Hematopoietic multipotent progenitor cell treated with erythropoietin and hydrocortisone succinate and interleukin-3 and kit ligand, for 6 days (in vitro differentiated cells): Measurements from ENCODE around the gene AFDN.

Source experiments
- DNase-seq: peaks from one replicate; pipeline ENCODE4 v3.0.0-alpha.2; 2015

The AFDN gene

DNA sequence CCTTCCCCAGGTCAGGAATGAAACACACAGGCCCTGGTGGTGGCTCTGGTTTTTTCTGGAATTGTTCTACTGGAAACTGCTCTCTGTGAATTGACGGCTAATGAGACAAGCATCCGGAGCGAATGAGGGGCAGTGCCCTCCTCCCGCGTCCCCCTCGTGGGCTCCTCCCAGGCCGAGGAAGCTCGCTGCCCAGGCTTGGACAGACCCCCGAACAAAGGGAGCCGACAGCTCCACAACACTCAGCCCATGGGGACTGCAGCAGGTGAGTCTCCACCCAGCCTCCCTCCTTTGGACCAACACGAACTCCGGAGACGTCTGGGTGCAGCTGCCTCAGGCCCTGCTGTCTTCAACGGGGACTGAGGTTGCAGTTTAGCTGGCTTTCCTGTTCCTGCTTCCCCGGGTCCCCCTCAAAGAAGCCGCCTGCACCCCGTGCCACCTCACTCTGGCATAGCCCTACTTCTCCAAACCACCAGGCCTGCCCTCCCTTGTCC, 31.3 kb upstream of the AFDN start:
- DNase-seq: no peak

DNA sequence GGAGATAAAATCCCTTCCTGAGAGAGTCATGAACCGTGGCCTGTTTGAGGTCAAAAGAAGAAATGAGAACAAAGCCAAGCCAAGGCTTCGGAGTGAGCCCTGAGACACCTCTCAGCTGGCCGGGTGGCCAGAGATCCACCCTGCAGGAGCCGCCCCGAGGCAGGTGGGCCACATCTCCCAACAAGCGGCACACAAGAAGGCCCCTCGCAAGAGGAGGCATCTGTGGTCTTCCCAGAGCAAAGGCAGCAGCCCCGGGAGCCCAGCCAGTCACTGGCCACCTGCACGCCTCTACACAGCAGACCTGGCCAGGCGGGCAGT, 30.9 kb upstream of the AFDN start:
- no peak for DNase-seq

DNA sequence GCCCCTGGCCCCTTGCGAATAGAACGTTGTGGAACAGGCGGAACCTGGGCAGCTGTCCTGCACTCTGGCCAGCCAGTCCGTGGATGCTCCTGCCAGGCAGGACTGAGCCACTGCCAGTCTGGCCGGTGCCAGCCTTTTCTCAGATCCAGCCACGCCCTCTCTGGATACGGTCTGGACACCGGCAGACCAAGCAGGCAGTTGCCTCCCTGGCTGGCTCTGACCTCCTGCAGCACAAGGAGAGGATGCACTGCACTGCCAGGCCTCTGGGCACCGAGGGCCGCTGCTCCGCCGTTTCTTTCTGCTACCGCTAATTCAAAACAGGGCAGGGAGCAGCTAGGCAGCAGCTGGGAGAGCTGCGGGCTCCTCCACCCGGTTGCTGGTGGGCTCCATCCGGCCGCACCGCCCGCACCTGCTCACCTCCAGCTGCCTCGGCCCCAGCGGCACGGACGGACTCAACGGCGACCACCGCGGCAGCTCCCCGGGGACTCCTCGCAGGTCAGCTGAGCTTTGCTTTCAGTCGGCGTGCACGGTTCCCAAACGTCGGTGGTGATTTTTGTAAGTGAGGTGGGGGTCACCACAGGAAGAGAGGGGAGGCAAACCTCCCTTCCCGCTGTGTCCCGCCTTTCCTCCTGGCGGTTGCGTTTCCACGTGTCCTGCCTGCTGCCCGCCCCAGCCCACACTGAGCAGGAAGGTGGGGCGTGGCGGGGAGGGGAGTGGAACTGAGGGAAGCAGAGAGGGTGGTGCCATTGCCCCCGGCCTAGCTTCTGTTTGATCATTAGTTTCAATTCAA, 30.3 kb upstream of the AFDN start:
- no peak for DNase-seq

DNA sequence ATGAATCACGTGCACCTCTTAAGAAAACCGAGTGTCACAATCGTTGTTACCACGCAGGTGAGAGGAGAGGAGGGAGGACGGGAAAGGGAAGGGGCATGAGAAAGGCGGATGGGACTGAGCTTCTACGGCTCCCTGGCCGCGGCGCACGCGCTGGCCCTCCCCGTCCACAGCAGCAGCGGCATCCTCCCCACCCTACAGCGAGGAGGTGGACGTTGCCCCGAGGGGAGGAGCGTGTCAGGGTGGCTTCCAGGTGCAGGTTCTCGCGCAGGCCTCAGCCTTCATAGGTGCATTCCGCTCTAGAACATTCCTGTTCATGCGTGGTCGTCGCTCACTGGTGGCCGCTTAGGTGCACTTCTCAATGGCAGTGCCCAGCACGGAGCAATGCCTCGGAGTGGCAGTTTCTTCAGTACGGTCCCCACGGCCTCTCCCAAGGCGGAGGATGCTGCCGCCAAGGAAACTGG, 29.7 kb upstream of the AFDN start:
- no peak for DNase-seq

DNA sequence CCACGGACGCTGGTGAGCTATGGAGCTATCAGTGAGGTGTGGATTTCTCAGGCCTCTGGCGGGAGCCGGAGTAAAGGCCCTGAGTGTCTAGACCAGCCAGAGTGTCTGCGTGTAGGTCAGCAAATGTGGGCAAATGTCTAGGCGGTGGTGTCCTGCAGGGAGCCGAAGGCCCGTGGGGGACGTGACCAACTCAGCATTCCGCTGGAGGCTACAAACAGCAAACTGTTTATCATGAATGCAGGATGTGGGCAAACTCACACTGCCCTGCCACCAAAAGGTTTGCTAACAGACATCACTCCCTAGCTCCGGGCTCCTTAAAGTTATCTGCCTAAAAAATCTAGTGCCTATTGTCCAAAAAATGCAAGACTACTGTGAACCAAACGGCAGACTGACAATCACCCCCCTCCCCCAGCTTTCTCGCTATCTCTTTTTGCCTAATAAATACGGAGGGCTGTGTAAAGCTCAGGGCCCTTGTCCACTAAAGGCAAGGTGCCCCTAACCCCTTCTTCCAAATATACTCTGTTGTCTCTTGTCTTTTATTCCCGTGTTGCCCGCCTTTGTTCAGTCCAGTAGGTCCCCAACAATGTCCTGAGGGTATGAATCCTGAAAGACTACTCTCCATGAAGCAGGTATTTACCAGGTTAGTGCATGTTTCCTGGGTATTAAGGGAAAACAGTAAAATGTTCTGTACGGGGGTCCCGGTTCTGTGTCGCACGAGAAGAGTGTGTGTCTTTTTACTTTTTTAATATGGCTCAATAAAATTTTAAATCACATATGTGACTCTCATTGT, 29.0 kb upstream of the AFDN start:
- DNase-seq: no peak

DNA sequence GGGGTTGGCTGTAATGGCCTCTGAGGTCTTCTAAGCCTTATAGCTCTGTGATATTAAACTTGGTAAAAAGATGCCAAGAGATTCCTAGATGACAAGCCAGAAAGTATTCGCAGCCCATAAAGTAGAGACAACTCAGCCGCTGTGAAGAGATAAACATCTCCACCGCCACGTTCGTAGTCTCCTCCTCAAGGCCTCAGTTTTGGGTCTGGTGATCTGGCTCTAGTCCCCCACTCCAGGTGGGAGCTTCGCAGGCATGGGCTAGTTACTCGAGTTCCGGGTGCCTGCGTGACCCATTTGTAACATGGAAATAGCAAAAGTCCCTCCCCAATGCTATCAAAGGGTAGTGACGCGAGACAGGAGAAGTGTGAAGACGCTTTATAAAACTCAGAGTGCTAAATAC, 28.3 kb upstream of the AFDN start:
- no peak for DNase-seq

DNA sequence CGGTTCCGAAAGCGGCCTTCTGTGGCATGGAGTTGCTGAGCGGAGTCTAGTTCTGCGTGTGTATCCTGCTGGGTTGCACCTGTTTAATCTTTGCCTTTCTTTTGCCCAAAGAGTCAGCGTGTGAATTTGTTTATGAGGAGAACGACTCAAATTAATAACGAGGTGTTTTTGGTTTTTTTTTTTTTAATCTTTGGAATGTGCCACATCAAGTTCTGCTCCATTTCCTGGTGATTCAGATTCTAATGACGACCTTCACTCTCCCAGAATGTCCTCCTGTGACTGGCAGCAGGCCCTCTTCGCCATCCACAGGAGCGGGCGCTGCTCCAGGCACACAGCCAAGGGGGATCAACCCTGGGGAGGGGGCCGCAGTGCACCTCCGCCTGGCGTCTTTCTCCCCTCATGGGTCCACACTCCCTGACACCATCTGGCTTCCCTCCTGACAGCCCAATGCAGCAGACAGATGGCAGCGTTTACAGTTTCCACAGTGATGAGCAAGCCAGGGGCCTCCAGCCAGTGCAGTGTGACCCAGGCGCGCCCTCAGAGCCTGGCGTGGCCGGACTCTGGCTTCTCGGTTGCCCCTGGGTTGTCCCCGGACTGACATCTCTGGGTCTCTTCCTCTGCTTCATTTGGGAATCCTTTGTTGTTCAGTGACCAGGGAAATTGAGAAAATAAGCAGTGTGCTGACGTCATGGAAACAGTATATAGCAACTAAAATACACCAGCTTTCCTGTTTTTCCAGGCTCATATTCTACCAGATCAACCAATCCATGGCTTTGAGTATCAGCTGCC, 27.5 kb upstream of the AFDN start:
- no peak for DNase-seq

DNA sequence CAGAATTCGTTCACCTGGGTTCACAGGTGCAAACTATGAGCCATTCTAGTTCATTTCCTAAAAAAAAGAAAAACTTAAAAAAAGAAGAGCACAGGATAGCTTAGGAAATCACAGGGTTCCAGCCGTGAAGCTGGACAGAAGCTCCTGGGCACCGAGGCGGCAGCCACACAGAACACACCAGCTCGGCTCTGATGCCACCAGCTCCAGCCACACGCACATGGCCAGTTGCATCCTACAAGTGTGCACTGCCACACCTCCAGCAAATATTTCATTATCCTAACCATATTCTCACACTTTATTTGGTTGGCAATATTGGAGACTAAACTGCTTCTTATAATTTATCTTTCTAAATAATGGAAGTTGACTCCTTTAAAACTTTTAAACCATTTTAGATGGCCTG, 26.2 kb upstream of the AFDN start:
- no peak for DNase-seq

DNA sequence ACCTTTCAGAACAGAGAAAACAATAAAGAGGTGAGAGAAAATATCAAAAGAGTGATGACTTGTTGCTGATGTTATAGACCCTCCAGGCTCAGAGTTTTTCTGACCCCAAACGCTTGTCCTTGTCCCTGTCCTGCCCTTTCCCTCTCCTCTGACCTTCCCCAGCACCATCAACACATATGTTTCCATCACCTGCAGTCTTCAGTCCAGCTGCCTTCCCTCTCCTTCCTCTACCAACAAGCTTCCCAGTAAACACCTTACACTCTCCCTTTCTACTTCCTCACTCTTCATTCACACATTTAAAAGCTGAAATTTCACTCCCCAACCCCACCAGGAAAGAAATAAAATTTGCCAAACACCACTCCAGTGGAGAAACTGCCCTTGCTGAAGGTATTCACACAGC, 25.4 kb upstream of the AFDN start:
- DNase-seq: no peak

DNA sequence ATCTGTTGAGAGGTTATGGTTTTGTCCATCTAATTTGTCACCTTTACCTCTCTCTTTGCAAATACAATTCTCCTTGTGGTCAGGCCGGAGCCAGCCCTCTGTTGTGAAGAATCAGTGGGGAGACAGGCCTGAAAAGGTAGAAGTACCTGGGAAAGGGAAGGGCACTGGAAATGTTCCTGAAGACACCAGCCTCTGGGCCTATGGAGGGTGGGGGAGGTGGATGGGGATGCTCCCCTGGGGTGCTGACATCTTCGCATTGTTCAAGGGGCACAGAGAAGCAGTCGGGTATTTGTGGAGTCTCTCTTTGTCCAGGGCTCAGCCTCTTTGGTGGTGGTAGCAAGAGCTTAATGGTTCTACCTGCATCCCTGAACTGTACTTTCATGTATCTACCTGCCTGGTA, 24.4 kb upstream of the AFDN start:
- DNase-seq: no peak

DNA sequence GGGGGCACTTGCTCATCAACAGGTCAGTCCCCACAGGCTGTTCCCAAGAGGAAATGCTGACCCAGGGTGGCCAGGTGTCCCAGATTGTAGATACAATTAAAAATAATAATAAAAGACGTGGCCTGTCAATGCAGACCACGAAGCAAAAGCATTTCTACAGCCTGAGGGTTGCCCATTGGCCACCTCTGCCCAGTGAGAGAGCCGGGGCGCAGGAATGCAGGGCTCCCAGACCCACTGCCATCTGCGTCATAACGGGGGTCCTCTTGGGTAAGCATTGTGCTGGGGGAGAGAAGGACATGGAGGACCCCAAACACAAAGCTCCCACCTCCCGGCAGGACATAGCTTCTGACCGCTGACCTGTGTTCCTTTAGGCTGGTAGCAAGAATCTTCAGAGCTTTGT, 22.9 kb upstream of the AFDN start:
- DNase-seq: no peak

DNA sequence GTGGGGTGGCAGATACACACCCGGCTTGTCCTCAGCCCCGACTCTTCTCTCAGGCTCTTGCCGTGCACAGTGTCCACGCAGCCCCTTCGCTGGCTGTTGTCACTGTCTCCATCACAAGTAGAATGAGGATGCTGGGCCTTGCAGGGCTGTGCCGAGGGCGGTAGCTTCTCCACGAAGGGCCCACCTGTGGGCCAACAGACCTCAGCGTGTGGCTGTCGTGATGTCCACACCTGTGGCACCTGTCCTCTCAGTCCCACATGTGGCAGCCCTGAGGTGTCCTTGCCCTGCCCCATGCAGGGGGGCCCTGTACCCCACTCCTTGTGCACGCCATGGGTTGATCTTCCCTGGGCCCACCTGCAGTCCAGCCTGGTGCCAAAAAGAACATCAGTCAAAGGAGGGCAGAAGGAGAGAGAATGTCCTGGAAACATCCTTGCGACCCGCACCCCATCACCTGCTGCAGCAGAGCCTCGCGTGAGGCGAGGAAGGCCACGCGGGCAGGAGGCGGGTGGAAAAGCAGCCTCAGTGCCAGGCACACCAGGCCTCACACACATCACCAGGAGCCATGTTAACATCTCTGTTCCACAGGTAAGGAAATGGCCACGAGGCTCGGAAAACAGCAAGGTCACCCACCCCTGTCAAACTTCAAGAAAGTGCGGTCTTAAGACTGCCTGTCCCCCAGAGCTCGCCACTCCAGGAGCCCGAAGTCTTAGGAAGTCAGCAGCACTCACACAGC, 22.3 kb upstream of the AFDN start:
- no peak for DNase-seq

DNA sequence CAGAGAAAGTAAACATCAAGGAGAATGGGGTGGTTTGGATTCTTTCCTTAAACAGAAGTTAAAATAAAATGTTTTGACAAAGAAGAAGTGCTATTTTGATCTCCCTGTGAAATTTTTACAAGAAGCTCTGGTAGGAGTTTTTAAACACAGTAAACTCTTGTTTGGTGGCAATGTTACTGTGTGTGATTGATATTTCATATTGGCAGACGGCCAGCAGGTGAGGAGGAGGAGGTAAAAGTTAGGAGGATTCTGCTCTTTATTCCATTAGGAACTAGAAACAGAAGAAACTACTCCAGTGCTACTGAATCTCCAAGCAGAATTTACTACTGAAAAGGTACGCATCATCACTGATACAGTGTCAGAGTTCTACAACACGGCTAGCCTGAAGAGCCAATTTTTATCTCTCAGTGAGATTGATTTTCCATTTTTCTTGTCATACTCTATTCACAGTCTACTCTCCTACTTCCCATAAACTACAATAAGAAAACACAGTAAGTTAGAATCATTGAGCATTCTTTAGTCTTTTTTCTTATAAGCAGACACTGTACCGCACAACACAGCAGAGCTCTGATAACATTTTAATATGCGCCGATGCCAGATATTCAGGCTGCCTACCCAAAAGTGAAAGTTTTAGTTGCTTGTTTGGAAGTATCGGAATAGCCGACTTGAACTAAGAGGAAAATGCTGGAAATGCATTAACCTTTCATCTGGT, 21.2 kb upstream of the AFDN start:
- DNase-seq: no peak

DNA sequence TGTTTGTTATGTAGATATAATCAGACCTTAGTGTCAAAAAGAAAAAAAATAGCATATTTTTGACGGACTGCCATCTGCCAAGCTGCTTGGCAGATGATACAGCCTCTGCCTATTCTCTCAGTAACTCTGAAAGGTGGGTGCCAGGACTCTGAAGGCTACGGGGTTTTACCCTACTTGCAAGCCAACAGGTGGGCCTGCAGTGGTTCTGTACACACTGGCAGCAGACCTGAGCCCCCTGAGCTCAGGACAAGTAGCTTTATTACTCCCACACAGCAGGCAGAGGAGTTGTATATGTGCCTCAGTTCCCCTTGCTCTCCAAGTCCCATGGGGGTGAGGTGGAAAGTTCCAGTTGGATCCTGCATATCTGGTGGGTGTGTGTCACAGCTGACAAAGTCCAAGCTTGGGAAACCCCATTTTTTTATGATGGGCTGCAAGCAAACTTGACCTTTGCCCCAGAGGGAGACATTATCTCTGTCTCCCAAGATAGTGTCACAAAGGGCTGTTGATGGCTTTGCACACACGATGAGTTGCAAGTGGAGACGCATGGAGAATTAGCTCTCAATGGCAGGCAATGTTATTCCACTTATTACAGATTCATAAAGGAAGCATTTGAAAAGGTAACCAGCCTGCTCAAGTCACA, 20.5 kb upstream of the AFDN start:
- DNase-seq: no peak

DNA sequence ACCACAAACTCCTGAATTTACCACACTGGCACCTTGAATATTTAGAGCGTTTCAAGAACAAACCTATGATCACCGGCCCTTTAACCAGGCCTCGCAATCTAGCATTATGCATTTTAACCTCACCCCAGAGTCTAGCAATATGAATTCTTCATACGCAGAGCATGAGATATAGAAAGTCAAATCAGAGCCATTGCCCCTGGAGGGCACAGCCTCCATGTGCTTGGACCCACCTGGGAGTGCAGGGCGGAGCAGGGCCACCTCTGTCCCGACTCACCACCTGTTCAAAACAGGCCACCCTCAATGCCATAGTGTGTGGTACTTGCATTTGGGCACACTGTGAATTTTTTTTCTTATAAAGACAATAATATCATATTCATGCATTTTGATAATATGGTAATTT, 19.5 kb upstream of the AFDN start:
- DNase-seq: no peak

DNA sequence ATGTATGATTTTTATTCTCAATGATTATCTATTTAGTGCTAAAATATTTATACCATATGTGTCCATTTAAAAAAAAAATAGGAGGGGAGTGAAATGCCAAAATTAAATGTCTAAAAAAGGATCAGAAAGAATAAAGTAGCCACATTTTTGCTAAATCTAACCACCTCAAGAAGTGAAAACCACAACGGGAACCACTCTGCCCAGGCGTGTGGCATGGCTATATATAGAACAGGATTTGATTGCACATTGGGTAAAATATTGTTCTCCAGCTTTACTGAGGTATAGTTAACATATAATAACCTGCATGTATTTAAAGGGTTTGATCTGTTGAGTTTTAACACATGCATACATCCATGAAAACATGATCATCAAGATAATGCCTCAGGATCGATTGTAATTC, 19.0 kb upstream of the AFDN start:
- DNase-seq: no peak

DNA sequence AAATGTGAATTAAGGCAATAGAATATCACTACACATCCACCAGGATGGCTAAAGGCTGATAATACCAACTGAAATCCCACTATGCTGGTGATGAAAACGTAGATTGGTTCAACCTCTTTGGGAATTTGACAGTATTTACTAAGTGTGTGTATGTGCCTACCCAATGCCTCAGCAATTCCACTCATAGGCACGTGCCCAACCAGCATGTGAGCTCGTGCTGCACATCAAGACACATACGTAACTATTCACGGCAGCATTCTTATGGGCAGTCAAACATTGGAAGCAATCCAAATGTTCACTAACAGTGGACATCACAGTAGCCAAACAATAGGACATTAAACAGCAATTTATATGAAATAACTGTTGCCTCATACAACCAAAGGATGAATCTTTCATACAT, 15.7 kb upstream of the AFDN start:
- no peak for DNase-seq

DNA sequence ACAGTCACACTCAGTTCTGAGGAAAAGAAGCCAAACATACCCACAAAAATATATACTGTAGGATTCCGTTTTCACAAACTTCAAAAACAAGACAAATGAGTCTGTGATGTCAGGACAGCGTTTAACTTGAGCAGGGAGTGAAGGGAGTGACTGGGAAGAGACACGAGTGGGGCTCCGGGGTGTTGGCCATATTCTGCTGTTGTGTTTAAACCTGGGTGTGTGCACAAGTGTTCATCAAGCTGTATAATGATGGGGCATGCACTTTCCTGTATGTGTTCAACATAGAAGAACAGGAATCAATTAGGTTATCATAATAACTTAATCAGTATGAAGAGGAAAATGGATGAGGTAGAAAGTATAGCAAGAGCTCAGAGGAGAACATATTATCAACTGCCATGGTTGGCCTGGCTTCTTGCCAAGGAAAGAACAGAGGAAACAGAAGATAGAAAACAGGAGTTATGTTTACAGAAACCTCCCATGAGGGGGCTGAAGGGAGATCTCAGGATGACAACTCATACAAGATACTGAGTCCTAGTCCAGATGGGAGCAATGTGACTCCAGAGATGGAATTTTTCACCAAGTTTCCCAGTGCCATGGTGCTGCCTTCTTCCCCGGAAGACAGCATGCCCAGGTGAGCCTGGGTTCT, 15.1 kb upstream of the AFDN start:
- DNase-seq: peak; percentile 42

DNA sequence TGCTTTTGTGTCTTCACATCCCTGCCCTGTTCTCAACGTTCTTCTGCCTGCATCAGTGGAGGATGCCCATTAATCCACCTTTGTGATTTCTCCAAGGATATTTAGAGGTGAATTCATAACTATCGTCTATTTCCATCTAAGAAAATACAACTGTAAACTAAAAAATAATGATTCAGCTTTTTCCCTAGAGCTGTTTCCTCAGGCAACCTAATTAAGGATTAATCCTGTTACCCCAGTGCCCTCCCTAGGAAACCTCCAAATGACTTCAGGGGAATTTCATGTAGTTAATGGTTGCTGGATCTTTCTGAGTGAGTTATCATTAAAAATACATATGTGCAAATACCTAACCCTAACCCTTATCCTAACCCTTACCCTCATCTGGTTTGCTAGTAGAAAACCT, 14.6 kb upstream of the AFDN start:
- DNase-seq: no peak

DNA sequence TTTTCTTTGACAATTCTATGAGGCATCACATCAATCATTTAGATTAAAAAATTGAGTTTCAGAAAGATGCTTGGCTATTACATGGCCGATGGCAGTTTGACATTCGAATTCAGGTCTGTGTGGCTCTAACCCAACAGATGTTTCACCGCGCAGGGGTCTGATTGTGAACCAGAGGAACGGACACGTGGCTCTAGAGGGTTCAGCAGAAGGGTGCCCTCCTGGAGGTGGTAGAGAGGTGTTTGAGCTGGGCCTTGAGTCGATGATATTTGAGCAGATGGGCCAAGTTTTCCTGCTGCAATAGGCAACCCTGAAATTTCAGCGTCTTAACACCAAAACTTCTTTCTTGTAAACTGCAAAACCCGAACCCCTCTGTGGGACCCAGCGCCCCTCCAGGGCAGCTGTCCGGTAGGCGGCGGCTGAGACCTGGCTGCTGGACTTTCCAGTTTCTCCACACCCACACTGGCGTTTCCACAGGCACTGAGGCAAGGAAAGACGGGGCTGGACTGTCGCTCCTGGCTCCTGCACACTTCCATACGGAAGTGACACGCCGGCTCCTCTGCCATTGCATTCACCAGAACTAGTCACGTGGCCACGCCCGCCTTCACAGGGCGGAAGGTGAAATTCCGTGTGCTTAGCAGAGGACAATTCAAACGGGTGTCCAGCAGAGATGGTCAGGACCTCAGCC, 11.3 kb upstream of the AFDN start:
- no peak for DNase-seq

DNA sequence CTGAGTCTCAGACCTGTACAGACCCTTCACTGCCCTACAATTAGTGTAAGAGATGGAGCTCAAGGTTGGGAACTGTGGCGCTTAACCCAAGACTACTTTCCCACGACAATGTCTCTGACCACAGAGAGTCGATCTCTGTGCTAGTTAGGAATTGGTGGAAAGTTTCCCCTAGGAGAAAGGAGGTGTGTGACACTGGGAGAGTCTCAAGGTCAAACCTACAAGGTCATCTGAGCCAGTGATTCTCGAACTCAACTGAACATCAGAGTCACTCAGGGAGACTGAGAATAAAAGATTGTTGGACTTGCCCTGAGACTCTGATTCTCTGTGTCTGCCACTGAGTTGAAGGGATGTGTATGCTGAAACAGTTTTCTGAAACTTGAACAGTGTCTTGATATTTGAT, 9.7 kb upstream of the AFDN start:
- DNase-seq: no peak
